Stimulated activated CD8-positive, alpha-beta memory T cell treated with anti-CD3 and anti-CD28 coated beads, Interleukin-7, amount 100 ng/mL, for 1 hour (primary cell): ENCODE measurements around the gene HOMEZ.
A peak's percentile ranks its signal among the peaks of the same experiment; 100 is the strongest.
"Not testable (repeated sequence)": the region's sequence is repeated elsewhere in the genome, so short reads cannot be mapped to it uniquely, and the experiment has no call there.

Experiments used
- DNase-seq, 2 donors: peaks; one replicate each; pipeline ENCODE4 v3.0.0-alpha.2; 2020; ENCODE audit warnings: low read depth in 2 of 2

Gene HOMEZ

GRCh38 chr14:23284654-23285529 is 1.0 kb downstream of the HOMEZ start:
- DNase-seq = no peak

GRCh38 chr14:23281247-23281646 is 4.7 kb downstream of the HOMEZ start:
- DNase-seq = no peak

- DNase-seq = not testable (repeated sequence)
Observed at GRCh38 chr14:23277928-23278327, 8.0 kb downstream of the HOMEZ start.

GRCh38 chr14:23277189-23277588 is 8.7 kb downstream of the HOMEZ start:
- DNase-seq = no peak

- no peak for DNase-seq
Observed at GRCh38 chr14:23275412-23275811, 10.5 kb downstream of the HOMEZ start.

- no peak for DNase-seq
Observed at GRCh38 chr14:23269193-23269592, 16.7 kb downstream of the HOMEZ start.

- not testable (repeated sequence) for DNase-seq
Observed at GRCh38 chr14:23260849-23261248, 25.1 kb downstream of the HOMEZ start.

GRCh38 chr14:23259426-23259825 is 26.5 kb downstream of the HOMEZ start:
- no peak for DNase-seq

GRCh38 chr14:23258256-23258655 is 27.7 kb downstream of the HOMEZ start:
- DNase-seq = no peak

GRCh38 chr14:23252420-23253333 is 33.3 kb downstream of the HOMEZ start:
- DNase-seq = no peak

GRCh38 chr14:23252006-23252405 is 33.9 kb downstream of the HOMEZ start:
- no peak for DNase-seq

- no peak for DNase-seq
Observed at GRCh38 chr14:23249824-23250223, 36.1 kb downstream of the HOMEZ start.

GRCh38 chr14:23248601-23249000 is 37.3 kb downstream of the HOMEZ start:
- DNase-seq = no peak

- DNase-seq = no peak
Observed at GRCh38 chr14:23245282-23245681, 40.6 kb downstream of the HOMEZ start.

GRCh38 chr14:23243066-23243465 is 42.9 kb downstream of the HOMEZ start:
- DNase-seq = no peak

- DNase-seq = no peak
Observed at GRCh38 chr14:23242076-23242475, 43.9 kb downstream of the HOMEZ start.

- not testable (repeated sequence) for DNase-seq
Observed at GRCh38 chr14:23241061-23241715, 44.7 kb downstream of the HOMEZ start.

- no peak for DNase-seq
Observed at GRCh38 chr14:23240661-23241060, 45.3 kb downstream of the HOMEZ start.

GRCh38 chr14:23237772-23238594 is 47.9 kb downstream of the HOMEZ start, which contains the start of gene RNF212B:
RNF212B (plus strand) TSS chr14:23237936; CDS start chr14:23240346, 2,410 bp downstream.
- peak; percentile 37 to 56 for DNase-seq

- not testable (repeated sequence) for DNase-seq
Observed at GRCh38 chr14:23232241-23232808, 53.6 kb downstream of the HOMEZ start.

GRCh38 chr14:23228812-23229211 is 57.1 kb downstream of the HOMEZ start:
- no peak for DNase-seq
